Kidney epithelial cell (primary cell): Measurements from ENCODE around the gene ADAM23. TPM values are rescaled to one million over a fixed set of nuclear protein-coding genes. Genes with fewer than 3 reads are reported as not detected.

Experiments
- DNase-seq: peaks from one replicate; pipeline ENCODE4 v3.0.0-alpha.2; 2010; ENCODE audit warnings: low read depth
- H3K27me3 ChIP-seq: 2 replicates; pipeline ENCODE4 v1.6.0; 2011; ENCODE audit warnings: low read length; ENCODE audit not compliant: control insufficient read depth, insufficient read depth
- H3K36me3 ChIP-seq: 2 replicates; pipeline ENCODE4 v1.5.1; 2011; ENCODE audit warnings: low read length; ENCODE audit not compliant: control insufficient read depth, insufficient read depth
- H3K4me3 ChIP-seq: 2 replicates; pipeline ENCODE4 v1.5.1; 2011; ENCODE audit warnings: low read depth, mild to moderate bottlenecking, control low read depth, low read length
- total RNA-seq: library from RNA; depleted of rRNA; stranded (reverse); fragments of >200 nt; gene quantifications from 2 replicates; pipeline ENCODE4 v1.2.3, GENCODE V29; 2015
- TF ChIP-seq, protein P1 (sequence below): IDR thresholded peaks from 2 replicates; pipeline ENCODE4 v1.5.1; 2011; ENCODE audit warnings: mild to moderate bottlenecking, moderate library complexity, low read length, control low read depth, inconsistent platforms; ENCODE audit not compliant: insufficient read depth, poor library complexity, severe bottlenecking

The ADAM23 gene
- total RNA-seq, 1 donor from 2014 or later = 0.21 TPM

DNA sequence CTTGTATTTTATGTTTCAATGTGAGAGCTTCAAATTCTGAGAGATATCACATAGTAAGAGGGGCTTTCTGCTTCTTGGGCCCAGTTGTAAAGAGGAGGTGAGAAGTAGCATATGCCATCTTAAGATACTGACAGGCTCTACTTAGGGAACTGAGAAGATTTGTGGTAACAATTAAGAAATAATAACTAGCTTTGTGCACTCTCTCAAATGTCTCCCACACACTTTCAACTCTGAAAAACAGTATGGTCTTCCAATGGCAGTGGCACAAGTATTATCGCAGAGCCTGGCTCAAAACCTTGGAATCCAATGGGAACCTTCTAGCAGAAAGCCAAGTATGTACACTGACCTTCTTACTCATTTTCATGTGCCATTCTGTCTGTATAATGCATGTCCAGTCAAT is 118.6 kb downstream of the ADAM23 start:
- TF ChIP-seq, protein P1, sequence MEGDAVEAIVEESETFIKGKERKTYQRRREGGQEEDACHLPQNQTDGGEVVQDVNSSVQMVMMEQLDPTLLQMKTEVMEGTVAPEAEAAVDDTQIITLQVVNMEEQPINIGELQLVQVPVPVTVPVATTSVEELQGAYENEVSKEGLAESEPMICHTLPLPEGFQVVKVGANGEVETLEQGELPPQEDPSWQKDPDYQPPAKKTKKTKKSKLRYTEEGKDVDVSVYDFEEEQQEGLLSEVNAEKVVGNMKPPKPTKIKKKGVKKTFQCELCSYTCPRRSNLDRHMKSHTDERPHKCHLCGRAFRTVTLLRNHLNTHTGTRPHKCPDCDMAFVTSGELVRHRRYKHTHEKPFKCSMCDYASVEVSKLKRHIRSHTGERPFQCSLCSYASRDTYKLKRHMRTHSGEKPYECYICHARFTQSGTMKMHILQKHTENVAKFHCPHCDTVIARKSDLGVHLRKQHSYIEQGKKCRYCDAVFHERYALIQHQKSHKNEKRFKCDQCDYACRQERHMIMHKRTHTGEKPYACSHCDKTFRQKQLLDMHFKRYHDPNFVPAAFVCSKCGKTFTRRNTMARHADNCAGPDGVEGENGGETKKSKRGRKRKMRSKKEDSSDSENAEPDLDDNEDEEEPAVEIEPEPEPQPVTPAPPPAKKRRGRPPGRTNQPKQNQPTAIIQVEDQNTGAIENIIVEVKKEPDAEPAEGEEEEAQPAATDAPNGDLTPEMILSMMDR = no peak
- no peak for DNase-seq
- Histone ChIP-seq H3K27me3 (no peaks in the 10 kb centered on the region), H3K36me3 (no peaks in the 10 kb centered on the region), H3K4me3 (no peak overlapping the region)

DNA sequence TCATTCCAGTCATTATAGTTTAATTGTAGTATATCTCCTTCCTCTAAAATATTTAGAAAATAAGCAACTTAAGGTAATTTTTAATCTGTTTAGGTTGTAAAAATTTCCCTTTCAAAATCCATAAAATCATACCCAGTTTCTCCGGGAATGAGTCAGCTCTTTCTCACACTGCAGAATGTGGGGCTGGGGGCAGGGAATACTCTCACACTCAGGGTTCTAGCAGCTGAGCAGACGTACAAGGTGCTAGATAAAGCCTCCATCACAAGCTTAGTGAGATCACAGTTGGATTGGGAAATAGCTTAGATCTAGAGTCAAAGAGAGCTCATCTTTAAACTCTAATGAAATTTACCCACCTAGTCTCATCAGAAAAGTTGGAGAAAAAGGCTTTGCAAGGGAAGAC is 119.0 kb downstream of the ADAM23 start:
- no peak overlapping the region for H3K4me3 ChIP-seq
- no peak for DNase-seq
- H3K27me3 ChIP-seq = no peaks in the 10 kb centered on the region
- H3K36me3 ChIP-seq = no peaks in the 10 kb centered on the region
- TF ChIP-seq, protein P1 = no peak

DNA sequence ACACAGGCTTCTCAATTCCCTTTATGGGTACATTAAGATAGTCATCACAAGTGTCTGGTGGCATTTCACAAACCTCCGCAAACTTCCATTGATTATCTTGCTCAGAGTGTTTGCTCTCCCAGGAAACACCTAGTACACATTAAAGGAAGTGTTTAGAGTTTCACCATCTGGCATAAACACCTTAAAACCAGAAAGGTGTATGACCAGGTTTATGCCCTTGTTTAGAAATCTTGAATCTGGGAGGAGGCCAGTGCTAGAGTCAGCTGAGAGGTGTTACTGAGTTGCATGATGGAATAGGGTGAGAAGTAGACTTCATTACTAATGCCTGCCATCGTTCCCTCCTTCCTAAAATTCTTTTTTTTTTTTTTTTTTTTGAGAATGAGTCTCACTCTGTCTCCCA is 120.0 kb downstream of the ADAM23 start:
- no peaks in the 10 kb centered on the region for H3K27me3 ChIP-seq
- no peak overlapping the region for H3K4me3 ChIP-seq
- H3K36me3 ChIP-seq = no peaks in the 10 kb centered on the region
- TF ChIP-seq, protein P1 = no peak
- no peak for DNase-seq

DNA sequence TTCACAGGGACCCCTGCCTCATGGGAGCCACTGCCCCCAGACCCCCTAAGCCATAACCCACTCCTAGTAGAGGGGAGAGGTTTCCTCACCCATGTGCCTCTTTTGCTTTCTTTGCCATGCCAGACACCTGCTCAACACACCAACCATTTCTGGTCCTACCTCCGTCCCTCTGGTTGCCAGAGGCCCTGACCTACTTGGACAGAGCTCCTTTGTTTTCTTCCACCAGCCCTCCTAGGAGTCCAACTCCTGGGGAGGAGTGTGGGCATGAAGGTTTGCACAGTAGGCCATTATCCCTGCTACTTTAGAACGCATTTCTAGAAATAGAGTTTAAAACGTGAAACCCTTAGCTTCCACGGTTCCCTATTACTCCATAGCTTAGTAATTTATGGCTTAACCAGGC is 122.3 kb downstream of the ADAM23 start:
- TF ChIP-seq, protein P1 = no peak
- H3K27me3 ChIP-seq = no peaks in the 10 kb centered on the region
- no peaks in the 10 kb centered on the region for H3K36me3 ChIP-seq
- no peak for DNase-seq
- no peak overlapping the region for H3K4me3 ChIP-seq

DNA sequence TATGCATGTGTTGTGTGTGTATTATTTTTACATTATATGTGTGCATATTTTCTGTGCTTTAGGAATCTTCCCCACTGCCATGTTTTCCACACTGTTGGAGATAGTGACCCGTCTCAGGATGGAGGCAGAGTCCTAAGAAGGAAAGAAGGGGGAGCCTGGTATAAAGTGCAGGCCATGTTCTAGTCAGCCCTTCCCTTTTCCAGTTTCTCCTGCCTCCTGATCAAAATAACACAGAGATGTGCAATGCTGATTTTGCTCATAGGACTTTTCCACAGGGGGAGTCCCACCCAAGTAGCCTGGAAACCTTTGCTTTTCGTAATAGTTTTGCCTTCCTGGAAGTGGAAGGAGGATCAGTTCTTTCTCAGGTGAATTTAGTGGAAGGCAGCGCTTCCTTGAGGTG is 126.1 kb downstream of the ADAM23 start:
- no peaks in the 10 kb centered on the region for H3K27me3 ChIP-seq
- TF ChIP-seq, protein P1 = no peak
- H3K36me3 ChIP-seq = no peaks in the 10 kb centered on the region
- no peak for DNase-seq
- H3K4me3 ChIP-seq = no peak overlapping the region

DNA sequence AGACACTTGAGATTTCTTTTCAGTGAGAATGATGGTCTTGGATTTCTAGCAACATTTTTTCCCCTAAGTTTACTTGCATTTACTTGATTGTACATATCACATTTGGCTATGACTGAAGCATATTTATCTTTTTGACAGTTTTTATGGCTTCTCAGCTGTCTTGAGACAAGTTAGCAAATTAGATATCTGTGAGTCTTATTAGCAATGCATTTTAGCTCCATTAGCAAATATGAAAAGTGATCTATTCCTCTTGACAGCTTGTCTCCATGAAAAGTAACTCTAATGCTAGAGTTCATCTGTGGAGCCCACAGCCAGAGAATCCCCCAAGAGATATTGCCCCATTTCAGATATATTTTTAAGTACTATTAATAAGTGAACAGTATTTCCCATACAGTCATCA is 126.9 kb downstream of the ADAM23 start:
- Histone ChIP-seq H3K27me3 (no peaks in the 10 kb centered on the region), H3K36me3 (no peaks in the 10 kb centered on the region), H3K4me3 (no peak overlapping the region)
- TF ChIP-seq, protein P1 = no peak
- DNase-seq = no peak
